ENCODE results near the gene AP1S3. TPM values are rescaled to one million over a fixed set of nuclear protein-coding genes. Genes with fewer than 3 reads are reported as not detected.
"Not testable (repeated sequence)": the region's sequence is repeated elsewhere in the genome, so short reads cannot be mapped to it uniquely, and the experiment has no call there.

The AP1S3 gene
- total RNA-seq, 2 donors from 2014 or later, result 2.2 to 3.5 TPM

DNA sequence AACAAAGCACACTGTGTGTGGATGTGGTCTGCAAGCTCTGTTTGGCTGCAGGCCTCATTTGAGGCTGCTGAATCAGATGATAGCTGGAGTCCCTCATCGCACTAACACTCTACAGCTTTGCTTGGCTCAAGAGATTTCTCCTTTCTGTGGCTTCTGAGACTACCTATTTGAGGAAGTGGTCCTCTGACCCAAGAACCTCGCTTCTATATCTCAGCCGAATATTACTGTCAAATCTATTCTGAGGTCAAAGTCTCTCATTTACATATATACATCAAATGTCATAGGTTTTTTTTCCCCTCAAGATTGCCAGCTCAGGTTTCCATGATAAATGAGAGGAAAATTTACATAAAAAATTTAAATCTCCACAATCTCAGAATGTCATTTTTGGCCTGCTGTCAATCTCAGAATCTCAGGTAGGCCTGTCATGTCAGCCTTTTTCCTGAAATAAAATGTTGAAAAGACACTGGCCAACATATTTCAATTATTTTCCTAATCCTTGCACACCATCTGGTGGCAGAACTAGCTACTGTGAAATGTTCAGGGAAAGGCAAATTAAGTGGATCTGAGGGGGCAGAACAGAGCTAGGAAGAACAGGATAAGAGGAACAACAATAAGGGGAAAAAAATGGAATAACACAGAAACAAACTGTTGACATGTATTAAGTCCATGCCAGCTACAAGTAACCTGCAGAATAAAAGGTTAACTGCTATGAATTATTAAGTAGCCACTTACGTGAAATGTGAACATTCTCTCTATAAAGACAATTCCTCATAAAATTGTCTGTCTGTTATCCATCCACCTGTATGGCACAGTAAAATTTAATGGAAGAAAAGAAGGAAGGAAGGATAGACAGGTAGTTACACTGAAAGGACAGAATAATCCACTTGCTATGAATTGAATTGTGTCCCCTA, 39.3 kb downstream of the AP1S3 start:
- H3K27me3 ChIP-seq, result no peaks in the 10 kb centered on the region
- TF ChIP-seq, protein P1, sequence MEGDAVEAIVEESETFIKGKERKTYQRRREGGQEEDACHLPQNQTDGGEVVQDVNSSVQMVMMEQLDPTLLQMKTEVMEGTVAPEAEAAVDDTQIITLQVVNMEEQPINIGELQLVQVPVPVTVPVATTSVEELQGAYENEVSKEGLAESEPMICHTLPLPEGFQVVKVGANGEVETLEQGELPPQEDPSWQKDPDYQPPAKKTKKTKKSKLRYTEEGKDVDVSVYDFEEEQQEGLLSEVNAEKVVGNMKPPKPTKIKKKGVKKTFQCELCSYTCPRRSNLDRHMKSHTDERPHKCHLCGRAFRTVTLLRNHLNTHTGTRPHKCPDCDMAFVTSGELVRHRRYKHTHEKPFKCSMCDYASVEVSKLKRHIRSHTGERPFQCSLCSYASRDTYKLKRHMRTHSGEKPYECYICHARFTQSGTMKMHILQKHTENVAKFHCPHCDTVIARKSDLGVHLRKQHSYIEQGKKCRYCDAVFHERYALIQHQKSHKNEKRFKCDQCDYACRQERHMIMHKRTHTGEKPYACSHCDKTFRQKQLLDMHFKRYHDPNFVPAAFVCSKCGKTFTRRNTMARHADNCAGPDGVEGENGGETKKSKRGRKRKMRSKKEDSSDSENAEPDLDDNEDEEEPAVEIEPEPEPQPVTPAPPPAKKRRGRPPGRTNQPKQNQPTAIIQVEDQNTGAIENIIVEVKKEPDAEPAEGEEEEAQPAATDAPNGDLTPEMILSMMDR (IDR thresholded peaks at IDR 0.05), result peak; percentile 31 to 73
- H3K4me3 ChIP-seq, result no peak overlapping the region
- H3K36me3 ChIP-seq, result no peaks in the 10 kb centered on the region
- no peaks in the 10 kb centered on the region for H3K9me3 ChIP-seq
- H3K27ac ChIP-seq, result no peak overlapping the region
- H3K4me1 ChIP-seq, result no peaks in the 10 kb centered on the region
- no peak for DNase-seq (ENCODE audit: low spot score)

DNA sequence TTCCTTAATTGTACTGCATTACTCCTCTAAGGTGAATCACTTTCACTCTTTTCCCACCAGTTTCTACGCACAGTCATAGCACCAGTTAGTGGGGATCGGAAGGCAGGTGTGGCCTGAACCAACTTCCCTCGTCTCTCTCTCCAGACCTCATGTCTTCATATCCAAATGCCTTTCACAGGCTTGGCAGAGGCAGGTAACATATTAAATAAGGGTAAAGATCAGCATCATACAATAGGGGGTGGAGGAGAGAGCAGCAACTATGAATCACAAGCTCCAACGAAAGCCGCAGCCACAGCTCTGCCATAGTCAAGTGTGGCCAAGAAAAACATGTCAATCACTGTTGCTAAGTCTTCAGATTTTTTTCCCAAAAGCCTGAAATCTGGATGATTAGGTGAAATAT, 40.3 kb downstream of the AP1S3 start:
- H3K4me1 ChIP-seq, result no peaks in the 10 kb centered on the region
- peaks cover 3 to 5% of the 10 kb centered on the region in 2 donors for H3K9me3 ChIP-seq
- TF ChIP-seq, protein P1 (IDR thresholded peaks at IDR 0.05), result no peak

DNA sequence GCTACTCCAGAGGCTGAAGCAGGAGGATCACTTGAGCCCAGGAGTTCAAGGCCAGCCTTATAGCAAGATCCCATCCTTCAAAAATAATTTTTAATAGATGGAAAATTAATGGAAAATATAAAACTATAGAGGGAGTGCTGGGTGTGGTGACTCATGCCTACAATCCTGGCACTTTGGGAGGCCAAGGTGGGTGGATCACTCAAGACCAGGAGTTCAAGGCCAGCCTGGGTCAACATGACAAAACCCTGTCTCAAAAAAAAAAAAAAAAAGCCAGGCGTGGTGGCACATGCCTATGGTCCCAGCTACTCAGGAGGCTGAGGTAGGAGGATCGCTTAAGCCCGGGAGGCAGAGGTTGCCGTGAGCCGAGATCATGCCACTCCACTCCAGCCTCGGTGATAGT, 48.0 kb downstream of the AP1S3 start:
- Histone ChIP-seq H3K4me1 (no peaks in the 10 kb centered on the region), H3K36me3 (no peaks in the 10 kb centered on the region), H3K4me3 (no peak overlapping the region), H3K27me3 (no peaks in the 10 kb centered on the region), H3K27ac (no peak overlapping the region), H3K9me3 (peaks cover 3 to 9% of the 10 kb centered on the region in 2 donors)
- TF ChIP-seq, protein P1 (IDR thresholded peaks at IDR 0.05), result no peak
- DNase-seq (ENCODE audit: low spot score), result no peak

More for the DNA sequence above, 40.3 kb downstream of the AP1S3 start:
- H3K4me3 ChIP-seq, result no peak overlapping the region
- DNase-seq (ENCODE audit: low spot score), result no peak
- no peaks in the 10 kb centered on the region for H3K27me3 ChIP-seq
- no peaks in the 10 kb centered on the region for H3K36me3 ChIP-seq
- no peak overlapping the region for H3K27ac ChIP-seq

DNA sequence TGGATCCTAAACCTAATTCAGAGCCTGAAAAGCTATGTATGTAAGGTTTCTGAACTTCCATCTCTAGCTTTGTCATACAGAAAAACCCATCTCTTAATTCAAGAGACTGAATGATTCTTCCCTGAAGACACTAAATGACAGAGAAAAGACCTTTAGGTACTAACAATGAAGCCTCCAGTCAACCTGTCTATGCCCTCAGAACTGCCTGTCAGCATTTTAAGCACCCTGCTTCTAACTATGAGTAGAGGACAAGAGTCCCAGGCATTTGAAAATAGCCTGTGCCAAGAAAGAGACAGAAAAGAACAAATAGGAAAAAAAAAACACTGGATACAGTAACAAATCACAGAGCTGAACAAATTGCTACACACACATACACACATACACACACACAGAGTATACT, 48.6 kb downstream of the AP1S3 start:
- Histone ChIP-seq H3K27ac (no peak overlapping the region), H3K27me3 (no peaks in the 10 kb centered on the region), H3K4me1 (no peaks in the 10 kb centered on the region), H3K4me3 (no peak overlapping the region), H3K36me3 (no peaks in the 10 kb centered on the region), H3K9me3 (peaks cover 3 to 9% of the 10 kb centered on the region in 2 donors)
- TF ChIP-seq, protein P1 (IDR thresholded peaks at IDR 0.05), result no peak
- DNase-seq (ENCODE audit: low spot score), result no peak

DNA sequence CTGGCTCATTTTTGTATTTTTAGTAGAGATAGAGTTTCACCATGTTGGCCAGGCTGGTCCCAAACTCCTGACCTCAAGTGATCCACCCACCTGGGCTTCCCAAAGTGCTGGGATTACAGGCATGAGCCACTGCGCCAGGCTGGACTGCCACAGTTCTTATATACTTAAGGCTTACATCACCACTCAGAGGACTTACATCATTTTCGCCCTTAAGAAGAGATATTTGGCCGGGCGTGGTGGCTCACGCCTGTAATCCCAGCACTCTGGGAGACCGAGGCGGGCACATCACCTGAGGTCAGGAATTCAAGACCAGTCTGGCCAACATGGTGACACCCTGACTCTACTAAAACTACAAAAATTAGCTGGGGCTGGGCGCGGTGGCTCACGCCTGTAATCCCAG, 49.3 kb downstream of the AP1S3 start:
- not testable (repeated sequence) for H3K4me1 ChIP-seq; H3K4me3 ChIP-seq; H3K27ac ChIP-seq; DNase-seq (ENCODE audit: low spot score); H3K27me3 ChIP-seq; H3K9me3 ChIP-seq; H3K36me3 ChIP-seq

DNA sequence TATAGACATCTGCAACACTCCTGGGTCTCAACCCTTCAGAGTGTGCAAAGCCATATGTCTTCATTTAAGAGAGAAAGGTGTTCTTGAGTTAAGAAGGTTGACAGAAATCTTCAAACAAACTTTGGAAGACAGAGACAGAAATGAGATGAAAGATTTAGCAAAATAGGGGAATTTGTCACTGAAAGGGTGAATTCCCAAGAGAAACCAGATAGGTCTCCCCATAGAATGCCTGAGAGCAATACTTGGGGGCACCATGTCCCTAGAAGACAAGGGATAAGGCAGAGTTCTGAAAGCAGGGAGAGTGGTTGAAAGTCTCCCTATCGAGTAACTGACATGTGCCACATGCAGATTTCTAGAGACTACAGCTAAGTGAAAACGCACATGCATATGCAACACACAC, 50.0 kb downstream of the AP1S3 start:
- TF ChIP-seq, protein P1 (IDR thresholded peaks at IDR 0.05), result no peak
- Histone ChIP-seq H3K27me3 (no peaks in the 10 kb centered on the region), H3K4me3 (no peak overlapping the region), H3K27ac (no peak overlapping the region), H3K4me1 (no peaks in the 10 kb centered on the region), H3K9me3 (peaks cover 3 to 7% of the 10 kb centered on the region in 2 donors), H3K36me3 (no peaks in the 10 kb centered on the region)
- no peak for DNase-seq (ENCODE audit: low spot score)
